Stimulated activated naive CD8-positive, alpha-beta T cell treated with anti-CD3 and anti-CD28 coated beads, Interleukin-15, Interleukin-2, amounts not matched to agents 100 ng/mL and 50 ng/mL, for 24 hours (primary cell): ENCODE results near the gene HSPA8.

Source experiments
- H3K27ac Mint-ChIP-seq: one replicate; pipeline ENCODE4 v1.8.0; 2021; ENCODE audit warnings: mild to moderate bottlenecking, mixed read lengths
- H3K27me3 Mint-ChIP-seq: one replicate; pipeline ENCODE4 v1.8.0; 2021; ENCODE audit warnings: mixed read lengths
- H3K36me3 Mint-ChIP-seq: one replicate; pipeline ENCODE4 v1.8.0; 2021; ENCODE audit warnings: low read depth, mixed read lengths
- H3K4me1 Mint-ChIP-seq: one replicate; pipeline ENCODE4 v1.8.0; 2021; ENCODE audit warnings: low read depth, mixed read lengths
- H3K4me3 Mint-ChIP-seq: one replicate; pipeline ENCODE4 v1.8.0; 2021; ENCODE audit warnings: mild to moderate bottlenecking, mixed read lengths
- H3K9me3 Mint-ChIP-seq: one replicate; pipeline ENCODE4 v1.8.0; 2021; ENCODE audit warnings: mixed read lengths

The HSPA8 gene

GRCh38 chr11:123045101-123045500 is 16.8 kb downstream of the HSPA8 start:
- no peaks in the 10 kb centered on the region for H3K27me3 Mint-ChIP-seq
- no peaks in the 10 kb centered on the region for H3K36me3 Mint-ChIP-seq
- H3K4me1 Mint-ChIP-seq: no peaks in the 10 kb centered on the region
- H3K4me3 Mint-ChIP-seq: no peak overlapping the region
- H3K9me3 Mint-ChIP-seq: no peaks in the 10 kb centered on the region
- no peak overlapping the region for H3K27ac Mint-ChIP-seq

GRCh38 chr11:123041185-123041584 is 20.8 kb downstream of the HSPA8 start:
- no peaks in the 10 kb centered on the region for H3K9me3 Mint-ChIP-seq
- H3K27ac Mint-ChIP-seq: no peak overlapping the region
- H3K4me1 Mint-ChIP-seq: no peaks in the 10 kb centered on the region
- H3K27me3 Mint-ChIP-seq: no peaks in the 10 kb centered on the region
- no peaks in the 10 kb centered on the region for H3K36me3 Mint-ChIP-seq
- no peak overlapping the region for H3K4me3 Mint-ChIP-seq

GRCh38 chr11:123040111-123040432 is 21.9 kb downstream of the HSPA8 start:
- Mint-ChIP-seq H3K9me3 (no peaks in the 10 kb centered on the region), H3K36me3 (no peaks in the 10 kb centered on the region), H3K27ac (no peak overlapping the region), H3K4me3 (no peak overlapping the region), H3K4me1 (no peaks in the 10 kb centered on the region), H3K27me3 (peaks cover 4% of the 10 kb centered on the region)

- no peaks in the 10 kb centered on the region for H3K4me1 Mint-ChIP-seq
- H3K27ac Mint-ChIP-seq: no peak overlapping the region
- no peaks in the 10 kb centered on the region for H3K36me3 Mint-ChIP-seq
- no peak overlapping the region for H3K4me3 Mint-ChIP-seq
- H3K9me3 Mint-ChIP-seq: no peaks in the 10 kb centered on the region
- peaks cover 4% of the 10 kb centered on the region for H3K27me3 Mint-ChIP-seq
Observed at GRCh38 chr11:123035831-123036230, 26.1 kb downstream of the HSPA8 start.

- Mint-ChIP-seq H3K36me3 (no peaks in the 10 kb centered on the region), H3K4me1 (no peaks in the 10 kb centered on the region), H3K27me3 (peaks cover 4% of the 10 kb centered on the region), H3K4me3 (no peak overlapping the region), H3K27ac (no peak overlapping the region), H3K9me3 (no peaks in the 10 kb centered on the region)
Observed at GRCh38 chr11:123034597-123034996, 27.3 kb downstream of the HSPA8 start.

DNA sequence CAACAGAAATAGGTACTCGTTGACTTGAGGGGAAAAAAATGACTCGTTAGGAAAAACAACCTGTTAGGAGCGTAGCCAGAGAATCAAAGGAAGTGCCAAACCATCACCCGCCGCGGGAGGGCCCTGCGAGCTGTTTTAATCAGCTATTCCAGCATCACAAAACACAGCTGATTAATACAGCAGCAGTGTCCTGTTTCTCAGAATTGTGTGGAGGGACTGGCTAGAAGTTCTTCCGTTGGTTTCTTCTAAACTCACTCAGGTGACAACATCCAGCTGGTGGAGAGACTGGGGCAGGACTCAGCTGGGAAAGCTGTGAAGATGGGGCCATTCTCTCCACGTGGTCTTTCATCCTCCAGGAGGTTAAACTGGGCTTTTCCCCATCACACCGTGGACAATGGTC is 28.0 kb downstream of the HSPA8 start:
- H3K27me3 Mint-ChIP-seq: peaks cover 4% of the 10 kb centered on the region
- H3K9me3 Mint-ChIP-seq: no peaks in the 10 kb centered on the region
- H3K27ac Mint-ChIP-seq: no peak overlapping the region
- H3K4me1 Mint-ChIP-seq: no peaks in the 10 kb centered on the region
- no peak overlapping the region for H3K4me3 Mint-ChIP-seq
- H3K36me3 Mint-ChIP-seq: no peaks in the 10 kb centered on the region

DNA sequence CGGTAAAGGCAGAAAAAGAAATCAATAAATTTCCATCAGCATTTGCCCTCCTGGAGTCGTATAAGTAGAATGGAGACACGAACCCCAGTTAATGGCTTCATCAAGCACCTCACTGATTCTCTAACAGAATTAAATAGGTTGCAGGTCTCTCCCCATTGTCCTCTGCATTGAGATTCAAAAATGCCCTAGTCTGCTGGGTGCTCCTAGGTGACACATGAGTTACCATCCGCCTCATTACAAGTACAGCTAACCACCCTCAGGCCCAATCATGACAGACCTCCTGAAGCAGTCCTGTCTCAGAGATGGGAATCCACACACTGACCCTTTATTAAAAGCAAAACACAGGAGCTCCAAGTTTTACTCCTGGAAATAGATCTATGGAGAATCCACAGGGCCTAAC is 31.4 kb downstream of the HSPA8 start:
- Mint-ChIP-seq H3K27me3 (no peaks in the 10 kb centered on the region), H3K4me3 (no peak overlapping the region), H3K4me1 (no peaks in the 10 kb centered on the region), H3K27ac (no peak overlapping the region), H3K9me3 (no peaks in the 10 kb centered on the region), H3K36me3 (no peaks in the 10 kb centered on the region)

DNA sequence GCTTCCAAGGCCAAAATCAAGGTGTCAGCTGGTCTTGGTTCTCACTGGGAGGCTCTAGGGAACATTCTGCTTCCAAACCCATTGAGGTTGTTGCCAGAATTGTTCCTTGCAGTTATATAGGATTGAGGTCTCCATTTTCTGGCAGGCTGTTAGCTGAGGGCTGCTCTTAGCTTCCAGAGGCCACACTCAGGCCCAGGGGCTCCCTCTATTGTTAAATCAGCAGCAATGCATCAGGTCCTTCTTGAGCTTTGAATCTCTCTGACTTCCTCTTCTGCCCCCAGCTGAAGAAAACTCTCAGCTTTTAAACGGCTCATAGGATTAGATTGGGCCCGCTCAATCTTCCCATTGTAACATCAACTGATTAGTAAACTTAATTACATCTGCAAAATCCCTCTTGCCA is 41.0 kb downstream of the HSPA8 start:
- H3K9me3 Mint-ChIP-seq: no peaks in the 10 kb centered on the region

GRCh38 chr11:123018702-123019101 is 43.2 kb downstream of the HSPA8 start:
- Mint-ChIP-seq H3K36me3 (no peaks in the 10 kb centered on the region), H3K4me1 (peaks cover 7% of the 10 kb centered on the region), H3K4me3 (no peak overlapping the region), H3K27ac (no peak overlapping the region), H3K27me3 (peaks cover 12% of the 10 kb centered on the region), H3K9me3 (no peaks in the 10 kb centered on the region)

More for the DNA sequence above, 41.0 kb downstream of the HSPA8 start:
- Mint-ChIP-seq H3K36me3 (no peaks in the 10 kb centered on the region), H3K27ac (no peak overlapping the region), H3K4me3 (no peak overlapping the region), H3K4me1 (peaks cover 7% of the 10 kb centered on the region), H3K27me3 (peaks cover 4% of the 10 kb centered on the region)

GRCh38 chr11:123011510-123011909 is 50.4 kb downstream of the HSPA8 start:
- Mint-ChIP-seq H3K27ac (no peak overlapping the region), H3K27me3 (peaks cover 12% of the 10 kb centered on the region), H3K4me1 (no peaks in the 10 kb centered on the region), H3K4me3 (no peak overlapping the region), H3K9me3 (no peaks in the 10 kb centered on the region), H3K36me3 (no peaks in the 10 kb centered on the region)
